Measurements from ENCODE around the gene RGS7.
"Not testable (repeated sequence)": the region's sequence is repeated elsewhere in the genome, so short reads cannot be mapped to it uniquely, and the experiment has no call there.

RGS7 gene

DNA sequence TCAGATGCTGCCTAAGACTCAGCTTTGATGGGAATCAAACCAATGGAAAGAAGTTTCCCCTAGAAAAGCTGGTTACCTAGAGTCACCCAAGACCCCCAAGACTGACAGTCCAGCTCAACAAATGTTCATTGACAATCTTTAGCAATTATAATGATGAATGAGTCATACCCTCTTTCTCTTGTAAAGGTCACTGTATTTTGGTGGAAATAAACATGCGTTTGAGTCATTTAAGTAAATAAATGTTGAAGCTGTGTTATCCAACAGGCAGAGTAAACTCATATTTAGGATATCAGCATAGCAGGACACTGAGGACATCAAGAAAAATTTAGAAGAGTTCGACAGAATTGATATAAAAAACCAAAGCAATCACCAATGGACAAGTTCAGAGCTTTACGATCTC is 295.9 kb downstream of the RGS7 start:
- no peak for DNase-seq
- in situ Hi-C loops (cut with MboI; ENCODE audit: low pct_unique_long_range_greater_than_20kb, low sequenced_read_pairs): no loop called here

DNA sequence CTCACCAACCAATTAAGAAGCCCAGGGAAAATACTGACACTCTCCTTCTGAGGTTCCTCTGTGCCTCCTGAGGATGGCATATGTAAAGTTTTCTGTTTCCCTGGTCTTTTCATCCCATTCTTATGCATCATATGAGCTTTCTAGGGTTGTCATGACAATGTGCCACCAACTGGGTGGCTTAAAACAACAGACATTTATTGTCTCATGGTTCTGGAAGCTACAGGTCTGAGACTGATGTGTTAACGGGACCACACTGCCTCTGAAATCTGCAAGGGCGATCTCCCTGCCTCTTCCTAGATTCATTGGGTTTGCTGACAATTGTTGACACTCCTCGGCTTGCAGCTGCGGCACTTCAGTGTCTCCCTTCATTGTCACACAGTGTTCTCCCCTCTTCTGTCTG is 308.4 kb downstream of the RGS7 start:
- no peak for DNase-seq
- in situ Hi-C loops (cut with MboI; ENCODE audit: low pct_unique_long_range_greater_than_20kb, low sequenced_read_pairs): no loop called here

DNA sequence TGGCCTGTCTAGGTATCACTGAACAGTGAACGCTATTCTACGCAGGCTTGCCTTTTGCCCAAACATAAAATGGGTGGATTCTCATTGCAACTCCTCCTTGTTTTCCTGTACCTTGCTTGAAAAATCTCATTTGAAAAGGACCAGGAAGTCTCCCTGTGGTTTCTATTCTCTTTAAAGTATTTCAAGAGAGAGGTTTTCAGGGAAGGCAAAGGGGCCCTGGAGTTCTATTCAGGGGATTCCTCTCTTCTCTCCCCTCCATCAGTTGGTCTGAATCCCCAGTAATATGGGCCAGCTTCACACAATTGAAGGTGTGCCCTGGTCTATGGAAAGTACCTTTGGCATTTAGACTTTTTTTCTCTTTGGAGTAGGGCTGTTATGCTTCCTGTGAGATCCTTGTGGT is 311.3 kb downstream of the RGS7 start:
- in situ Hi-C loops (cut with MboI; ENCODE audit: low pct_unique_long_range_greater_than_20kb, low sequenced_read_pairs): no loop called here
- no peak for DNase-seq

DNA sequence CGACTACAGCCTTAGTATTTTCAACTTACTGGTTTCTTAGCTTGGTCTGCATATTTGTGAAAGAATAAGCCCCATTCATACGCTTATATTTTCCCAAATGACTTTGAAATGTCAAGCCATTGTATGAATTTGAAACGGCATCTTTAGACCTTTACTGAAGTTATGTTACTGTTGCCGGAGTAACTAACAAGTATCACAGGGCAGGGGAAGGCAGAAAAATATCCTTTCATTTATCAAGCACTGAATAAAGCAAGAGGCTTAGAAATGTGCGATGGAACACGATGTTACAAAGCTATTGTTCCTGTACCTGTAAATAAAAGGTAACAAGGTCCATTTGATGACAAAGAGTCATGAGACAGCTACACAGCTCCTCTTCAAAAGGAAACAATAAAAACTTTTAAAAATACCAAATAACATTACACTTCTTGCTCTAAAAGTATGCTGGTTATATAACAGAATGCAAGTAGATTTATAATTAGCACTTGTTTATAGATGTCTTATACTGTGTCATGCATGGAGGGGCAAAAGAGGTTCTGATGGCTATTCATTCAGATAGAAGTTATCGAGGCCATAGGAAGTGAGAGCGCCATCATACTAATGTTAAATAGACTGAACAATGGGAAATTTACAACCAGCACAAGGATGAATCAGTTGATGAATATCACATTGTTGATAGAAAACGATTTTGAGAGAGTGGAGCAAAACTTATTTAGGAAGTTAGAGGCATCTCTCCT is 322.6 kb downstream of the RGS7 start:
- DNase-seq: no peak
- in situ Hi-C loops (cut with MboI; ENCODE audit: low pct_unique_long_range_greater_than_20kb, low sequenced_read_pairs): no loop called here

DNA sequence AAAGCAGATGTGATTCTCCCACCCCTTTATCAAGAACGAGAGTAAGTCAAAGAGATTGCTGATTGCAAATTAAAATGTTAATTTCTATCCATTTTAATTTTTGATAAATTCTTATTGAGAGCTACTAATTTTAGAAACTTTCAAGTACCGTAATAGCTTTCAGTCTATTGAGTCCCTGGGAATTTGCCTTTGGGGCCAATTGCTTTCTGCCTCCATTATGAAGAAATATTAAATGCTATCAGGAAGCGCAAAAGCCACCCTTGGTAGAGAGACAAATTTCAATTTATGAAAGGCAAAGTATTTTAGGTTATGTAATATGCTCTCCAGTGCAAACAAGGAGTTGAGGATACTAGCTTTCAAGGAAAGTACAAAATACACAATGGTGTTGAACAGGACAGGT is 332.2 kb downstream of the RGS7 start:
- no peak for DNase-seq
- in situ Hi-C loops (cut with MboI; ENCODE audit: low pct_unique_long_range_greater_than_20kb, low sequenced_read_pairs): no loop called here

DNA sequence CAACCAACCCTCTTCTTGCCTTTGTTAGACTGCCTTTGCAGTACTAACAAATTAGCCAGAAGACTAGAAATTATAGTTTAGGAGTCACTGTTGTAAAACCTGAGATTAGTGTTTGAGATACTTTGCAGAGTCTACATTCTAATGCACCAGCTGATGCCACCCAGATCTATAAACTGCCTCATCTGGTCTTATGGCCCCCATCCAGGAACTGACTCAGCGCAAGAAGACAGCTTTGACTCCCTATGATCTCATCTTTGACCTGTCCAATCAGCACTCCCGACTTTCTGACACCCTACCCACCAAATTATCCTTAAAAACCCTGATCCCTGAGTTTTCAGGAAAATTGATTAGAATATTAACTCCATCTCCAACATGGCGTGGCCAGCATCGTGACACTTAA is 334.6 kb downstream of the RGS7 start:
- no peak for DNase-seq
- in situ Hi-C loops (cut with MboI; ENCODE audit: low pct_unique_long_range_greater_than_20kb, low sequenced_read_pairs): no loop called here

DNA sequence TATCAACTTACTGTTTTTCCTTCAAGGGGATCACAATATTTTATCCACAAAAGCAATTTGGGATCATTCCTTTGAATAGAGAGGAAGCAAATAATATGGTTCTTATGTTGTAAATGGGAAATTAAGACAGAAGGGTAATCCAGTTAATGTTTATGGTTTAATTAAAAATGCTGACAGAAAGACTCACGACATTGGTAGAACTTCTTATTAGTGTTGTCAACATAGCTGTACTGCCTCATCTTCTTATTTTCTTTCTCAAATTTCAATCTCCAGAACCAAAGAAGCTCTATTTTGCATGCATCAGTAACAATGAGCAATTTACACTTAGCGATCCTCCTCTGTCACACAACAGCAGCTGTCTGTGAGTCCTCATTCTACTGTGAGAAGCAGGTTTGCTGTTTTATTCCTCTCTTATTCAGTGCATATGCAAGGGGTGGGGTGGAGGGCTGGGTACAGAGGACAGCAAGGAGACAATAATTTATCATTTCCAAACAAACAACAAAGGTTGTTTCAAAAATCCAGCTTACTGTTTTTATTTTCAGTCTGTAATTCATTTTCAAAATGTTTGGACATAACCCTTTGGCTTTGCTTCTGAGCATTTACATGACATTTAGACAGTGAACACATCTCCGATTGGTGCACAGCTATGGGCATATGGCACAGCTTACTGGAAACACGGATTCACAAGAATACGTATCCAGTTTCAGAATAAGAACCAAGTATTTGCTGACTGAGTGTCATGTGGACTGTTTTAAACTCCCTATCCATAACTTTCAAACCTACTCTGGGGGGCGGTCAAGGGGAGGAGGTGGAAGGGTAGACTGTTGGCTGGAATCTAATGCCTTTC is 335.9 kb downstream of the RGS7 start:
- in situ Hi-C loops (cut with MboI; ENCODE audit: low pct_unique_long_range_greater_than_20kb, low sequenced_read_pairs): no loop called here
- DNase-seq: no peak

DNA sequence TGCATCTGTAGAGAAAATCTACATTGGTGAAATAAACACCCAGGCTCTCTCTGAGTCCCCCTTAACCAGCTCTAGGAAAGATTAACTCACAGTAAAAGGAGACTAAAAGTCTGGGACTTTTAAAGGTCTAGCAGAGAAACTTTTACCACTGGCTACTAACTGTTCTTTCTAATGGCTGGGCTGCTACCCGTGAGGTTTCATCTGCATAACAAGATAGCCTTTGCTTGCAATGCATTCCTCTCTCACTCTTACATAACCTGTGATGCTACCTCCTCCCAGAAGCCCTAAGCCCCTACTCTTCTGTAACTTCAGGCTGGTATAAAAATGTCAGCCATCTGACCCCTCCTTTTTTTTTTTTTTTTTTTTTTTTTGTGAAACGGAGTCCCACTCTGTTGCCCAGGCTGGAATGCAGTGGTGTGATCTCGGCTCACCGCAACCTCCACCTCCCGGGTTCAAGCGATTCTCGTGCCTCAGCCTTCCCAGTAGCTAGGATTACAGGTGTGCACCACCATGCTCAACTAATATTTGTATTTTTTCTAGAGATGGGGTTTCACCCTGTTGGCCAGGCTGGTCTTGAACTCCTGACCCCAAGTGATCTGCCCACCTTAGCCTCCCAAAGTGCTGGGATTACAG is 344.2 kb downstream of the RGS7 start:
- in situ Hi-C loops (cut with MboI; ENCODE audit: low pct_unique_long_range_greater_than_20kb, low sequenced_read_pairs): no loop called here
- DNase-seq: no peak

DNA sequence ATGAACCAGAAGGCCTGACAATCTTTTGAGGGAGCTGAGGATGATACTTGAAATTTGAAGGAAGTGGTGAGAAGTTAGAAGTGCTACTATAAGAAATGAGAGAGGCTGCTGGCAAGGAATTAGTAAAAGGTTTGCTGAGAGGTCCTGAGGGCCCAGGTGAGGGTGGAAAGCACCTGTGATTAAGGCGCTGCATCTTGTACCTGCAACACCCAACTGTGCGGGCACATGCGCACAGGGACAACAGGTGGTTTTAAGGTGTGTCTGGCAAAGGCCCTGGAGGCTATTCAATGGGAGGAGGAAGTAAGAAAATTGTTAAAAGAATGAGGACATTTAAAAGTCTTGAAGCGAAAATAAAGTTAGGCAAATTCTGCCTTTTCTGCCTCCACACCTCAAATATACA is 349.3 kb downstream of the RGS7 start:
- no peak for DNase-seq
- in situ Hi-C loops (cut with MboI; ENCODE audit: low pct_unique_long_range_greater_than_20kb, low sequenced_read_pairs): no loop called here

DNA sequence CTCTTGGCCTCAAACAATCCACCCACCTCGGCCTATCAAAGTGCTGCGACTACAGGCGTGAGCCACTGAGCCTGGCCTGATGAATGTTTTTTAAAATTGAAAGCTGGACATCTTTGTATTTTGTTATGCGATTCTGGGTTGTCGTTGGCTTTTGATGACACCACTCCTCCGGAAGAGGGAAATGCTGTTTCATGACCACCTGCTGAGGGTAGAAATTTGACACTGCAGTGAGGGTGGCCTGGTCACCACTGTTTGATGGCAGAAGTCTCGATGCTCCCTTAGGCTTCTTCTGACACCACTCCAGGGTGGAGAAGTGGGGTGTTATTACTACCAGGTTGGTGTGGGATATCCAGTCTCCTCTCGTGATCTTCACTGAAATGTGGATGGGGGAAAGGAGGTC is 357.2 kb downstream of the RGS7 start:
- in situ Hi-C loops (cut with MboI; ENCODE audit: low pct_unique_long_range_greater_than_20kb, low sequenced_read_pairs): no loop called here
- no peak for DNase-seq

DNA sequence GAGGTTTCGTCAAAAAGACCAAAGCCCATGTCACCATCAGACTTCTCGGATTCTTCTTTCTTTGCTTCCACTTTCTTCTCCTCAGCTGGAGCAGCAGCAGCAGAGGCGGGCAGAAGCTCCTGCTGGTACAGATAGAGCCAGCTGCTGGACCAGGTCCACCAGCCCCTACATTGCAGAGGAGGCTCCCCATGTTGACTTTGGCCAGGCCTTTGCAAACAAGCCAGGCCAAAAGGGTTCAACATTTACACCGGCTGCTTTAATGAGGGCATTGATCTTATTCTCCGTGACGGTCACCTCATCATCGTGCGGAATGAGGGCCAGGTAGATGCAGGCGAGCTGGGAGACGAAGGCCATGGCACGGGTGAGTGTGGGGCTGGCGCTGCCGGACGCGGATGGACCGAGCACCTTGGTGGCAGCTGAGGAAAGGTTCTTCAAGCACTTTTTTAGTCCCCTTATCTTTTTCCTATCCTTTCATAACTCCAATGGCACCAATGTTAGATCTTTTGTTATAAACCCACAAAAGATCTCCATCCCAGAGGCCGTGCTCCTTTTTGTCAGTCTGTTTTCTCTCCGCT is 358.5 kb downstream of the RGS7 start:
- no peak for DNase-seq

DNA sequence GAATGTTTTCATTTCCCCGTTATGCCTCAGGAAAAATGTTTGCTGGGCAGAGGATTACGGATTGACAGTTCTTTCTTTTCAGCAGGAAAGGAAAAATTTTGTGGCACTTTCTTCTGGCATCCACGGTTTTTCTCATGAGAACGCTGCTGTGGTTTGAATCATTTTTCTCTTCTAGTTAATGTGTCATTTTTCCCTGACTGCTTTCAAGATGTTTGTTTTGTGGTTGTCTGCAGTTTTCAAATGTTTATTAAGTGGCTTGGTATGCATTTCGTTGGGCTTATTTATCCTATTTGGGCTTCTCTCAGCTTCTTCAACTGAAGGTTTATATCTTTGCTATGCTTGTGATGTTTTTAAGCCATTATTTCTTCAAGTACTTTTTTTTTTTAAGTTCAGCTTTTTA is 359.0 kb downstream of the RGS7 start:
- in situ Hi-C loops (cut with MboI; ENCODE audit: low pct_unique_long_range_greater_than_20kb, low sequenced_read_pairs): no loop called here
- no peak for DNase-seq

More for the DNA sequence above, 358.5 kb downstream of the RGS7 start:
- in situ Hi-C loops (cut with MboI; ENCODE audit: low pct_unique_long_range_greater_than_20kb, low sequenced_read_pairs): no loop called here

DNA sequence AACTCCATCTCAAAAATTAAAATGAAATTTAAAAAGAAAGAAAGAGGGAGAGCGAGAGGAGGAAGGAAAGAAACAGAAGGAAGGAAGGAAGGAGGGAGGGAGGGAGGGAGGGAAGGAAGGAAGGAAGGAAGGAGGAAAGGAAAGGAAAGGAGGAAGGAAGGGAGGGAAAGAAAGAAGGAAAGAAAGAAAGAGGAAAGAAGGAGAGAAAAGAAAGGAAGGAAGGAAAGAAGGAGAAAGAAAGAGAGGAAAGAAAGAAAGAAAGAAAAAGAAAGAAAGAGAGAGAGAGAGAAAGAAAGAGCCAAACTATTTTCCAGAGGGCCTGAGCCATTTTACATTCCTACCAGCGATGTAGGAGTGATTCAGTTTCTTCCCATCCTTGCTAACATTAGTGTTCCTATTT is 364.0 kb downstream of the RGS7 start:
- in situ Hi-C loops (cut with MboI; ENCODE audit: low pct_unique_long_range_greater_than_20kb, low sequenced_read_pairs): no loop called here
- DNase-seq: no peak

DNA sequence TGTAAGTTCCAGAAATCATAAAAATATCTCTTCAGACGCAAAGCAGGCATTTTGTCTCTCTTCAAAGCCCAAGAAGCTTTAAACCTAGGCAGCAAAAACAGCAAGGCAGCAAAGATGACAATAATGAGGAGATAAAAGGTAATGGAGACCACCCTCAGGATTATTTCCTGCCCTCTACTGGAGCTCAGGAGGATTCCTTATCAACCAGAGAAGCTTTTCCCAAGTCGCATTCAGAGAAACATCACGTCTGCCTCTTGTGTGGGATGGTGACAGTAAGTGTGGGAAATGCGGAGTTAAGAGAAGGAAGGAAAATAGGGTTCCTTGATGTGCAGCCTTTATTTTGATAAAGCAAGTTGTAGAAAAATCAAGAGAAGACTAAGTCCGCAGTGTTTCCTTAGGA is 365.8 kb downstream of the RGS7 start:
- no peak for DNase-seq
- in situ Hi-C loops (cut with MboI; ENCODE audit: low pct_unique_long_range_greater_than_20kb, low sequenced_read_pairs): no loop called here

DNA sequence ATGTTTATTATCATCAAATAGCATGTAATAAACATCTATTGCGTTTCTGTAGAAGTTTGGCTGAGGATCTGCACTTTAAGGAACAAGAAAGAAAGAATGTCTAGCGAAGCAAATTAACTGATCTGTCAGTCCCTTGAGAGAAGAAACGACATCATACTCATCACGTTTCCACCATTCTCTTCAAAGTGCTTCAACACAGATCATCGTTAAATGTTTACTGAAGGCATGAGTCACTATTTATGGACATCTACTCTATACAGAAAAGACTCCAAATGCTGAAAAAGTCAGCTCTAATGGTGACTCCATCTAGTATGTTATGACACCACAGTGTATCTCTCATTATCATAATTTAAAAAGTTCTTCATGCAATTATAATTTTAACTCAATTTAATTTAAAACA is 369.1 kb downstream of the RGS7 start:
- no peak for DNase-seq
- in situ Hi-C loops (cut with MboI; ENCODE audit: low pct_unique_long_range_greater_than_20kb, low sequenced_read_pairs): no loop called here

DNA sequence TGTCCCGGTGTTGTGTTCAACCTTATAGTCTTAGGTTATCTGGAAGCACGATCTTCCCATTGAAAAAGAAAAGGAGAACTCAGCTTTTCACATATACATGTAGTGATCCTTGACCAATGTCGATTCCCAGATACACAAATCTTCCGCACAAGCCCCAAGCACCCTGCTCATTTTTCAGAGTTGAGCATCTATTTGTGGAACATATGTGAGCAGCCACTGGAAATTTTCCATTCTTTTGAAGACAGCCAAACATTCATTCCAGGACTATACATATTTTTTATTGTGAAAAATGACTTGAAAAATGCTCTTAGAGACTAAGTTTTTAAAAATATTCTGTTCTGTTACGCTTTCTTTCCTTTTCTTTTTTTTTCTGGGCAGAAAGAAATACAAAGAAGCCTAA is 371.9 kb downstream of the RGS7 start:
- in situ Hi-C loops (cut with MboI; ENCODE audit: low pct_unique_long_range_greater_than_20kb, low sequenced_read_pairs): no loop called here
- no peak for DNase-seq

DNA sequence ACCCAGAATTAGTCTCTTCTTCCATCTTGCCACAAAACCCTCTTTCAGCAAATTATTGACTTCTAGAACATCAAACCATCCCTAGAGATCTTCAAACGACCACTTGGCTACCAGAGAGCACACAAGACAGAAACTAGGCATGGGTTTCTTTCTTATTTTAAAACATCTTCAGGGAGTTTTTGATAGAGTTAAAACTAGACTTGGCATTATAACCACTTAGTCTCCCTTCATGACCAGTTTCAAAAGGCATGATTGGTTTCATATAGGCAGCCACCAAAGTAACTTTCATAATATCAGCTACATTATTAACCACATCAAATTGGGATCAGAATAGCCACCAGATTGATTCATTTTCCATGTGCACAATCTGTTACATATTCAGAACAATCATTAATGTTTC is 376.7 kb downstream of the RGS7 start:
- in situ Hi-C loops (cut with MboI; ENCODE audit: low pct_unique_long_range_greater_than_20kb, low sequenced_read_pairs): no loop called here
- DNase-seq: no peak

DNA sequence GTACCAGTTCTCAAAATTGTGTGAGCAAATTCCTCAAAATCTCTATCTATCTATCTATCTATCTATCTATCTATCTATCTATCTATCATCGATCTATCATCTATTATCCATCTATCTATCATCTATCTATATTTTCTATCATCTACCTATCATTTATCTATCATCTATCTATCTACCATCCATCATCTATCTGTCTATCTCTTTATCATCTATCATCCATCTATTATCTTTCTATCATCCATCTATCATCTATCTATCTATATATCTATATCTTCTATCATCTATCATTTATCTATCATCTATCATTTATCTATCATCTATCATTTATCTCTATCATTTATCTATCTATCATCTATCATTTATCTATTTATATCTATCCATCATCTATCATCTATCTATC is 380.3 kb downstream of the RGS7 start:
- in situ Hi-C loops (cut with MboI; ENCODE audit: low pct_unique_long_range_greater_than_20kb, low sequenced_read_pairs): no loop called here
- no peak for DNase-seq

DNA sequence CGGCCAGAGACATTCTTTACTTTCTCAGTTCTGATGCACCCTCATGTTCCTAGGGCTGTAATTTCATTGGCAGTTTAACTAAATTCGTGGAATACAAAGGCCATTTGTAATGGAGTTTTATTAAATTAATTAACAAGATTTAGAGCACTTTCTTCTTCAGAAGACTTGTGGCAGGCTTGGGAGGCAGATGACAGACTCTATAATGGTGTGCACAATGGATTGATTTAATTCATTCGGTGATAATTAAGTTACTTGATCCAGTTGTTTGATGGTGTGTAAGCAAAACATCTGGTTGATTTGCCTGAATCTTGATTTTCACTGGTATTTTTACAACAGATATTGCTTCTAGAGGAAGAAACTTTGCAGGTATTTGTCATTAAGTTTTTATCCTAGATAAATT is 383.1 kb downstream of the RGS7 start:
- in situ Hi-C loops (cut with MboI; ENCODE audit: low pct_unique_long_range_greater_than_20kb, low sequenced_read_pairs): no loop called here
- no peak for DNase-seq

DNA sequence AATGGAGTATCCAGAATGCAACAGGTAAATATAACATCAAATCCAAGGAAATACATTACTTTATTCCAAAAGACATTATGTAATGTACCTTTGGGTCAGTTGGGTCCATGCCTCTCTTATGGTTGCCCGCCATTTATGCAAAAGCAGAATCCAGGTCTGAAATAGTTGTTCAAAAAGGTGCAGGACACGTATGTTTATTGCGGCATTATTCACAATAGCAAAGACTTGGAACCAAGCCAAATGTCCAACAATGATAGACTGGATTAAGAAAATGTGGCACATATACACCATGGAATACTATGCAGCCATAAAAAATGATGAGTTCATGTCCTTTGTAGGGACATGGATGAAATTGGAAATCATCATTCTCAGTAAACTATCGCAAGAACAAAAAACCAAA is 384.9 kb downstream of the RGS7 start:
- DNase-seq; in situ Hi-C loops (cut with MboI; ENCODE audit: low pct_unique_long_range_greater_than_20kb, low sequenced_read_pairs): not testable (repeated sequence)
